Transverse colon (tissue), 4 donors: ENCODE results near the gene PLIN3. TPM values are rescaled to one million over a fixed set of nuclear protein-coding genes. Genes with fewer than 3 reads are reported as not detected.
"Not testable (repeated sequence)": the region's sequence is repeated elsewhere in the genome, so short reads cannot be mapped to it uniquely, and the experiment has no call there.

Source experiments
- DNase-seq: peaks from one replicate; pipeline ENCODE4 v3.0.0-alpha.2; 2019
- H3K27ac ChIP-seq, 4 donors: fragments of 200-600 bp; sonication (generic); 2 replicates each; pipeline ENCODE4 v1.5.1; 2016 to 2018; ENCODE audit warnings: inconsistent platforms in 4 of 4
- H3K27me3 ChIP-seq: fragments of 200-600 bp; sonication (generic); 2 replicates; pipeline ENCODE4 v1.5.1; 2017; ENCODE audit warnings: inconsistent platforms
- H3K36me3 ChIP-seq, 4 donors: fragments of 200-600 bp; sonication (generic); 2 replicates each; pipeline ENCODE4 v1.5.1; 2017 to 2019; ENCODE audit warnings: inconsistent platforms in 4 of 4
- H3K4me1 ChIP-seq, 4 donors: fragments of 200-600 bp; sonication (generic); 2 replicates each; pipeline ENCODE4 v1.5.1; 2017 to 2020; ENCODE audit warnings: inconsistent platforms in 4 of 4
- H3K4me3 ChIP-seq, 4 donors: fragments of 200-600 bp; sonication (generic); 1 replicate in 1 of 4; 2 replicates in 3 of 4; pipeline versions ENCODE4 v1.5.1 to v1.6.1; 2017 to 2019; ENCODE audit warnings: inconsistent platforms in 4 of 4
- H3K9me3 ChIP-seq, 2 donors: fragments of 200-600 bp; sonication (generic); 2 replicates each; pipeline ENCODE4 v1.5.1; 2017 to 2019; ENCODE audit warnings: inconsistent platforms in 2 of 2
- EP300 ChIP-seq: sonication (generic); formaldehyde crosslinking; IDR thresholded peaks from one replicate; pipeline ENCODE4 v1.6.1; 2017; ENCODE audit warnings: antibody characterized with exemption, low read depth
- POLR2A ChIP-seq: fragments of 450-650 bp; IDR thresholded peaks from one replicate; pipeline ENCODE4 v1.6.1; 2016; ENCODE audit warnings: antibody characterized with exemption, mild to moderate bottlenecking, moderate library complexity
- POLR2AphosphoS5 ChIP-seq, 3 donors: sonication (generic); formaldehyde crosslinking; IDR thresholded peaks; one replicate each; pipeline ENCODE4 v1.6.1; 2016; ENCODE audit warnings: antibody characterized with exemption in 3 of 3
- WGBS, 2 donors: methylation state at CpG; one replicate each; pipeline ENCODE4 v1.1.5; 2018; ENCODE audit warnings: low coverage in 1 of 2; 5-methylcytosine and 5-hydroxymethylcytosine counted together
- in situ Hi-C, 4 donors: fragments of 200-750 bp; cut with MboI; loops; one replicate each; pipeline versions ENCODE4 v1.15.0 to v1.15.1; 2017; ENCODE audit warnings: low sequenced_read_pairs in 3 of 4, low pct_ligation_motif_present in 1 of 4, low pct_unique_long_range_greater_than_20kb in 1 of 4
- intact Hi-C: fragments of 100-400 bp; cut with DNase I; formaldehyde crosslinking; loops from one replicate; pipeline ENCODE4 v1.15.1; 2023; ENCODE audit warnings: low total_unique reads
- total RNA-seq, 4 donors: library from RNA; depleted of rRNA; stranded (reverse); fragments of >200 nt; gene quantifications; one replicate each; pipeline ENCODE4 v1.1.0, GENCODE V29; 2016
- TF ChIP-seq, protein P1 (sequence below), 5 experiments: fragments of 200-600 bp in 3 of 5; fragments of 450-650 bp in 2 of 5; sonication (generic) in 3 of 5; IDR thresholded peaks; 1 replicate in 2 of 5; 2 replicates in 3 of 5; pipeline ENCODE4 v1.5.1; 2016 to 2017; ENCODE audit warnings: antibody characterized with exemption in 5 of 5, inconsistent platforms in 3 of 5, mild to moderate bottlenecking in 2 of 5, moderate library complexity in 1 of 5

Gene PLIN3
- total RNA-seq, 4 donors from 2014 or later = 27.5 to 85.5 (median 77.1) TPM

DNA sequence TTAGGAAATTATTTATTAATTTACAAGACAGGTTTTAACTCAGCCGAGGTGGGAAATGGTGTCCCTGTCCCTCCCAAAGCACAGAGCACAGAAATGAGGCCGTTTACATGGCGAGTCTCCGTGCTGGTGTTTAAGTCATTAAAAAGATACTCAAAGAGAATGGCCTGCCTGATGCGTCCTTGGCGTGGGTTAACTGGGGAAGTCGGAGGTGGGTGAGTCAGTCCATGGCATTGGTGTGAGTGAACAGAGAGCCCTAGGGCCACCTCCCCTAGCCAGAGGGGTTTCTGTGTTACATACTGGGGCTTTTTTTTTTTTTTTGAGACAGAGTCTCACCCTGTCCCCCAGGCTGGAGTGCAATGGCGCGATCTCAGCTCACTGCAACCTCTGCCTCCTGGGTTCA lies 72.1 kb downstream of the PLIN3 start:
- no peak overlapping the region for H3K27ac ChIP-seq
- H3K4me1 ChIP-seq = peaks cover 13 to 39% (median 21%) of the 10 kb centered on the region in 4 donors
- WGBS, 2 donors = 85% methylated on average over 9 of the region's 9 CpGs; no CpG with 5 or more reads in 1 of the 2 donors
- no peak for DNase-seq
- H3K36me3 ChIP-seq = no peaks in the 10 kb centered on the region
- H3K9me3 ChIP-seq = no peaks in the 10 kb centered on the region
- no peaks in the 10 kb centered on the region for H3K27me3 ChIP-seq
- H3K4me3 ChIP-seq = no peak overlapping the region
- intact Hi-C loops = no loop called here
- in situ Hi-C loops = loop anchor here in 1 of 4 donors (10.0 kb wide), 1 partner anchor 71 kb away; the partner anchor contains the start of gene DPP9
- TF ChIP-seq POLR2A (no peak), EP300 (no peak), POLR2AphosphoS5 (IDR thresholded peaks at IDR 0.05) (no peak)
- TF ChIP-seq, protein P1, sequence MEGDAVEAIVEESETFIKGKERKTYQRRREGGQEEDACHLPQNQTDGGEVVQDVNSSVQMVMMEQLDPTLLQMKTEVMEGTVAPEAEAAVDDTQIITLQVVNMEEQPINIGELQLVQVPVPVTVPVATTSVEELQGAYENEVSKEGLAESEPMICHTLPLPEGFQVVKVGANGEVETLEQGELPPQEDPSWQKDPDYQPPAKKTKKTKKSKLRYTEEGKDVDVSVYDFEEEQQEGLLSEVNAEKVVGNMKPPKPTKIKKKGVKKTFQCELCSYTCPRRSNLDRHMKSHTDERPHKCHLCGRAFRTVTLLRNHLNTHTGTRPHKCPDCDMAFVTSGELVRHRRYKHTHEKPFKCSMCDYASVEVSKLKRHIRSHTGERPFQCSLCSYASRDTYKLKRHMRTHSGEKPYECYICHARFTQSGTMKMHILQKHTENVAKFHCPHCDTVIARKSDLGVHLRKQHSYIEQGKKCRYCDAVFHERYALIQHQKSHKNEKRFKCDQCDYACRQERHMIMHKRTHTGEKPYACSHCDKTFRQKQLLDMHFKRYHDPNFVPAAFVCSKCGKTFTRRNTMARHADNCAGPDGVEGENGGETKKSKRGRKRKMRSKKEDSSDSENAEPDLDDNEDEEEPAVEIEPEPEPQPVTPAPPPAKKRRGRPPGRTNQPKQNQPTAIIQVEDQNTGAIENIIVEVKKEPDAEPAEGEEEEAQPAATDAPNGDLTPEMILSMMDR (IDR thresholded peaks at IDR 0.05) = no peak

DNA sequence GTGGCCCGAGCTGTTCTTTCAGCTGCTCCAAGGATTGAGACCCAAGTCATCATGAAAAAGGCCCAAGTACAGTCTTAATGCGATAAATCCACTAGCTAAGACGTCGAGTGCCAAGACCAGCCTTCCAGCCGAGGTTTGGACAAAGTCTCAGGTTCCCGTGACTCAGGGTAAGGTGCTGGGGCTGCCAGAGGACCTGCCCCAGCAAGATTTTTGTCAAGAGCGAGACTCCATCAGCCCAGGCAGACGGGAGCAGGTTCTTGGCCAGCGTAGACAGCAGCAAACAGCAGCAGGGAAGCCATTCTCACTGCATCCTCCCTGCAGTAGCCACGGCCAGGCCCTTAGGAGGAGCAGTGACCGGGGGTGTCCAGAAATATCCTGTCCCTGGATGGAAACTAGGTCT lies 72.5 kb downstream of the PLIN3 start:
- peaks cover 13 to 39% (median 21%) of the 10 kb centered on the region in 4 donors for H3K4me1 ChIP-seq
- no peak overlapping the region for H3K4me3 ChIP-seq
- WGBS, 2 donors = 87% methylated on average over 11 of the region's 11 CpGs; no CpG with 5 or more reads in 1 of the 2 donors
- TF ChIP-seq POLR2A (no peak), POLR2AphosphoS5 (IDR thresholded peaks at IDR 0.05) (no peak), EP300 (no peak)
- TF ChIP-seq, protein P1 (IDR thresholded peaks at IDR 0.05) = no peak
- intact Hi-C loops (no loop called here), in situ Hi-C loops (loop anchor here in 1 of 4 donors (10.0 kb wide), 1 partner anchor 70 kb away; the partner anchor contains the start of gene DPP9)
- no peaks in the 10 kb centered on the region for H3K27me3 ChIP-seq
- no peak overlapping the region for H3K27ac ChIP-seq
- no peaks in the 10 kb centered on the region for H3K9me3 ChIP-seq
- no peak for DNase-seq
- no peaks in the 10 kb centered on the region for H3K36me3 ChIP-seq

DNA sequence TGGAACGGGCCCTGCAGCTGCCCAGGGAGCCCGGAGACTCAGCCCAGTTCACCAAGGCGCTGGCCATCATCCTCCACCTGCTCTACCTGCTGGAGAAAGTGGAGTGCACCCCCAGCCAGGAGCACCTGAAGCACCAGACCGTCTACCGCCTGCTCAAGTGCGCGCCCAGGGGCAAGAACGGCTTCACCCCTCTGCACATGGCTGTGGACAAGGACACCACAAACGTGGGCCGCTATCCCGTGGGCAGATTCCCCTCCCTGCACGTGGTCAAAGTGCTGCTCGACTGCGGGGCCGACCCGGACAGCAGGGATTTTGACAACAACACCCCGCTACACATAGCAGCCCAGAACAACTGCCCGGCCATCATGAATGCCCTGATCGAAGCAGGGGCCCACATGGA lies 74.2 kb downstream of the PLIN3 start:
- H3K4me3 ChIP-seq, H3K27ac ChIP-seq, H3K27me3 ChIP-seq, intact Hi-C loops, DNase-seq, H3K36me3 ChIP-seq, H3K9me3 ChIP-seq: not testable (repeated sequence)
- WGBS, 2 donors = 88% methylated on average over 16 of the region's 19 CpGs; no CpG with 5 or more reads in 1 of the 2 donors
- in situ Hi-C loops = loop anchor here in 1 of 4 donors (10.0 kb wide), 1 partner anchor 68 kb away; the partner anchor contains the start of gene DPP9
- H3K4me1 ChIP-seq = peaks cover 13 to 39% (median 21%) of the 10 kb centered on the region in 4 donors

DNA sequence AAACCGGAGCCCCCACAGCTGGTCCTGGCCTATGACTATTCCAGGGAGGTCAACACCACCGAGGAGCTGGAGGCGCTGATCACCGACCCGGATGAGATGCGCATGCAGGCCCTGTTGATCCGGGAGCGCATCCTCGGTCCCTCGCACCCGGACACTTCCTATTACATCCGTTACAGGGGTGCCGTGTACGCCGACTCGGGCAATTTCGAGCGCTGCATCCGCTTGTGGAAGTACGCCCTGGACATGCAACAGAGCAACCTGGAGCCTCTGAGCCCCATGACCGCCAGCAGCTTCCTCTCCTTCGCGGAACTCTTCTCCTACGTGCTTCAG lies 74.6 kb downstream of the PLIN3 start:
- H3K9me3 ChIP-seq, intact Hi-C loops, DNase-seq, H3K27me3 ChIP-seq, H3K36me3 ChIP-seq: not testable (repeated sequence)
- in situ Hi-C loops = loop anchor here in 1 of 4 donors (10.0 kb wide), 1 partner anchor 68 kb away; the partner anchor contains the start of gene DPP9
- peak overlapping the region in 2 of 4 donors; percentile 63 to 82 for H3K4me3 ChIP-seq
- H3K4me1 ChIP-seq = peaks cover 13 to 39% (median 21%) of the 10 kb centered on the region in 4 donors
- H3K27ac ChIP-seq = peak overlapping the region in 1 of 4 donors; percentile 94
- 86% methylated on average over 24 of the region's 24 CpGs; no CpG with 5 or more reads in 1 of the 2 donors for WGBS, 2 donors

DNA sequence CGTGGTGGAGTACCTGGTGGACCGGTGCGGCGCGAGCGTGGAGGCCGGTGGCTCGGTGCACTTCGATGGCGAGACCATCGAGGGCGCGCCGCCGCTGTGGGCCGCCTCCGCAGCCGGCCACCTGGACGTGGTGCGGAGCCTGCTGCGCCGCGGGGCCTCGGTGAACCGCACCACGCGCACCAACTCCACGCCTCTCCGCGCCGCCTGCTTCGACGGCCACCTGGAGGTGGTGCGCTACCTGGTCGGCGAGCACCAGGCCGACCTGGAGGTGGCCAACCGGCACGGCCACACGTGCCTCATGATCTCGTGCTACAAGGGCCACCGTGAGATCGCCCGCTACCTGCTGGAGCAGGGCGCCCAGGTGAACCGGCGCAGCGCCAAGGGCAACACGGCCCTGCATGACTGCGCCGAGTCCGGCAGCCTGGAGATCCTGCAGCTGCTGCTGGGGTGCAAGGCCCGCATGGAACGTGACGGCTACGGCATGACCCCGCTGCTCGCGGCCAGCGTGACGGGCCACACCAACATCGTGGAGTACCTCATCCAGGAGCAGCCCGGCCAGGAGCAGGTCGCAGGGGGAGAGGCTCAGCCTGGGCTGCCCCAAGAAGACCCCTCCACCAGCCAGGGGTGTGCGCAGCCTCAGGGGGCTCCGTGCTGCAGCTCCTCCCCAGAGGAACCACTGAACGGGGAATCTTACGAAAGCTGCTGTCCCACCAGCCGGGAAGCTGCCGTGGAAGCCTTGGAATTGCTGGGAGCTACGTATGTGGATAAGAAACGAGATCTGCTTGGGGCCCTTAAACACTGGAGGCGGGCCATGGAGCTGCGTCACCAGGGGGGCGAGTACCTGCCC lies 75.2 kb downstream of the PLIN3 start:
- Histone ChIP-seq H3K4me3 (peak overlapping the region; percentile 63 to 89 (median 85)), H3K27ac (peak overlapping the region; percentile 84 to 94 (median 94)), H3K4me1 (peaks cover 13 to 39% (median 21%) of the 10 kb centered on the region in 4 donors)
- H3K27me3 ChIP-seq, H3K9me3 ChIP-seq, H3K36me3 ChIP-seq, intact Hi-C loops: not testable (repeated sequence)
- in situ Hi-C loops = loop anchor here in 1 of 4 donors (10.0 kb wide), 1 partner anchor 67 kb away; the partner anchor contains the start of gene DPP9
- WGBS, 2 donors = 7% methylated on average over 46 of the region's 75 CpGs; no CpG with 5 or more reads in 1 of the 2 donors
- peak; percentile 13 for DNase-seq
